ENCODE data around the gene C2CD2.

- no peak for TF ChIP-seq CTCF (IDR thresholded peaks at IDR 0.05 in 4 of 5, conservative IDR thresholded peaks at IDR 0.05 in 1 of 5)
- TF ChIP-seq POLR2A (IDR thresholded peaks at IDR 0.05) = no peak
Measured at GRCh38 chr21:41847066-41847804, 106.6 kb downstream of the C2CD2 start.

Data from gastrocnemius medialis (tissue), 4 donors.